H9 (cell line): ENCODE results near the gene ZSCAN5A. TPM values are rescaled to one million over a fixed set of nuclear protein-coding genes. Genes with fewer than 3 reads are reported as not detected.

Experiments
- DNase-seq: peaks from one replicate; pipeline ENCODE4 v3.0.0-alpha.2; 2017
- H2AFZ ChIP-seq: one replicate; pipeline ENCODE4 v1.6.1; 2013; ENCODE audit warnings: mild to moderate bottlenecking, low read length, control low read depth, moderate library complexity
- H2AK5ac ChIP-seq: 2 replicates; pipeline ENCODE4 v1.6.1; 2013; ENCODE audit warnings: low read length, control low read depth, mixed read lengths; ENCODE audit not compliant: insufficient read length
- H2BK120ac ChIP-seq: one replicate; pipeline ENCODE4 v1.6.1; 2013; ENCODE audit warnings: low read depth, mild to moderate bottlenecking, low read length, control low read depth, inconsistent platforms; ENCODE audit not compliant: poor library complexity, severe bottlenecking
- H2BK12ac ChIP-seq: 2 replicates; pipeline ENCODE4 v1.6.1; 2013; ENCODE audit warnings: low read length, control low read depth, mixed read lengths, low read depth; ENCODE audit not compliant: insufficient read length
- H2BK15ac ChIP-seq: 2 replicates; pipeline ENCODE4 v1.6.1; 2013; ENCODE audit warnings: low read depth, low read length, control low read depth
- H2BK20ac ChIP-seq: one replicate; pipeline ENCODE4 v1.6.1; 2013; ENCODE audit warnings: low read depth, mild to moderate bottlenecking, low read length, control low read depth, inconsistent platforms; ENCODE audit not compliant: poor library complexity, severe bottlenecking
- H2BK5ac ChIP-seq: 2 replicates; pipeline ENCODE4 v1.6.1; 2013; ENCODE audit warnings: low read length, control low read depth, mixed read lengths; ENCODE audit not compliant: insufficient read length
- H3K14ac ChIP-seq: 2 replicates; pipeline ENCODE4 v1.6.1; 2013; ENCODE audit warnings: low read length, control low read depth; ENCODE audit not compliant: insufficient read depth
- H3K18ac ChIP-seq: 2 replicates; pipeline ENCODE4 v1.6.1; 2013; ENCODE audit warnings: low read depth, mild to moderate bottlenecking, mixed read lengths, low read length, control low read depth; ENCODE audit not compliant: insufficient read length
- H3K23ac ChIP-seq: 2 replicates; pipeline ENCODE4 v1.6.1; 2013; ENCODE audit warnings: low read length, control low read depth, mixed read lengths, low read depth; ENCODE audit not compliant: insufficient read length
- H3K23me2 ChIP-seq: 2 replicates; pipeline ENCODE4 v1.6.1; 2013; ENCODE audit warnings: low read depth, mild to moderate bottlenecking, mixed read lengths, low read length, control low read depth; ENCODE audit not compliant: insufficient read length, poor library complexity, severe bottlenecking
- H3K27ac ChIP-seq: 2 replicates; pipeline ENCODE4 v1.5.1; 2013; ENCODE audit warnings: low read length, control low read depth, mixed read lengths, low read depth; ENCODE audit not compliant: insufficient read length
- H3K27me3 ChIP-seq: 2 replicates; pipeline ENCODE4 v1.6.1; 2013; ENCODE audit warnings: low read length, control low read depth, inconsistent platforms; ENCODE audit not compliant: insufficient read depth
- H3K4ac ChIP-seq: 2 replicates; pipeline ENCODE4 v1.6.1; 2013; ENCODE audit warnings: low read depth, mild to moderate bottlenecking, control low read depth, inconsistent platforms, low read length, moderate library complexity
- H3K4me1 ChIP-seq: 2 replicates; pipeline ENCODE4 v1.6.1; 2013; ENCODE audit warnings: low read length, control low read depth, inconsistent platforms; ENCODE audit not compliant: insufficient read depth
- H3K4me2 ChIP-seq: 2 replicates; pipeline ENCODE4 v1.6.1; 2013; ENCODE audit warnings: low read length, control low read depth, mixed read lengths; ENCODE audit not compliant: insufficient read length, insufficient read depth
- H3K56ac ChIP-seq: 2 replicates; pipeline ENCODE4 v1.6.1; 2013; ENCODE audit warnings: low read depth, mild to moderate bottlenecking, mixed read lengths, low read length, control low read depth; ENCODE audit not compliant: insufficient read length
- H3K79me1 ChIP-seq: 2 replicates; pipeline ENCODE4 v1.6.1; 2013; ENCODE audit warnings: low read depth, mild to moderate bottlenecking, moderate library complexity, low read length, control low read depth, inconsistent platforms; ENCODE audit not compliant: insufficient read depth, poor library complexity, severe bottlenecking
- H3K79me2 ChIP-seq: 2 replicates; pipeline ENCODE4 v1.6.1; 2013; ENCODE audit warnings: low read length, control low read depth, inconsistent platforms; ENCODE audit not compliant: insufficient read depth
- H3K9ac ChIP-seq: 2 replicates; pipeline ENCODE4 v1.6.1; 2013; ENCODE audit warnings: low read length, control low read depth, mixed read lengths; ENCODE audit not compliant: insufficient read length; ENCODE audit errors: extremely low read depth
- H3K9me3 ChIP-seq: one replicate; pipeline ENCODE4 v1.6.1; 2013; ENCODE audit warnings: low read depth, low read length, inconsistent platforms; ENCODE audit not compliant: control insufficient read depth
- H3T11ph ChIP-seq: one replicate; pipeline ENCODE4 v1.6.1; 2013; ENCODE audit warnings: mild to moderate bottlenecking, low read length, control low read depth, inconsistent platforms
- H4K20me1 ChIP-seq: one replicate; pipeline ENCODE4 v1.6.1; 2013; ENCODE audit not compliant: control insufficient read depth, insufficient read length, insufficient read depth
- H4K5ac ChIP-seq: 2 replicates; pipeline ENCODE4 v1.6.1; 2013; ENCODE audit warnings: low read depth, mild to moderate bottlenecking, mixed read lengths, low read length, control low read depth; ENCODE audit not compliant: insufficient read length
- H4K8ac ChIP-seq: replicated peaks from 2 replicates; pipeline ENCODE4 v1.6.1; 2013; ENCODE audit warnings: low read length, control low read depth, mixed read lengths, low read depth; ENCODE audit not compliant: insufficient read length
- H4K91ac ChIP-seq: 2 replicates; pipeline ENCODE4 v1.6.1; 2013; ENCODE audit warnings: low read depth, mild to moderate bottlenecking, moderate library complexity, mixed read lengths, low read length, control low read depth; ENCODE audit not compliant: insufficient read length
- H3K27ac Mint-ChIP-seq, 3 experiments: 2 replicates in 2 of 3; 3 replicates in 1 of 3; pipeline ENCODE4 v1.8.0; 2020 to 2021; ENCODE audit warnings: mixed read lengths in 3 of 3, mild to moderate bottlenecking in 1 of 3, moderate library complexity in 1 of 3
- H3K27me3 Mint-ChIP-seq: 2 replicates; pipeline ENCODE4 v1.8.0; 2021; ENCODE audit warnings: low read depth, mild to moderate bottlenecking, moderate library complexity, mixed read lengths
- H3K36me3 Mint-ChIP-seq, 3 experiments: 2 replicates in 2 of 3; 3 replicates in 1 of 3; pipeline ENCODE4 v1.8.0; 2020 to 2021; ENCODE audit warnings: low read depth in 3 of 3, mixed read lengths in 3 of 3; ENCODE audit not compliant: insufficient read depth in 1 of 3
- H3K4me1 Mint-ChIP-seq, 2 experiments: 2 replicates each; pipeline ENCODE4 v1.8.0; 2020; ENCODE audit warnings: mixed read lengths in 2 of 2
- H3K4me3 Mint-ChIP-seq, 2 experiments: 2 replicates in 1 of 2; 3 replicates in 1 of 2; pipeline ENCODE4 v1.8.0; 2020 to 2021; ENCODE audit warnings: mild to moderate bottlenecking in 2 of 2, mixed read lengths in 2 of 2, moderate library complexity in 1 of 2
- H3K9me3 Mint-ChIP-seq, 2 experiments: 2 replicates in 1 of 2; 3 replicates in 1 of 2; pipeline ENCODE4 v1.8.0; 2020; ENCODE audit warnings: mild to moderate bottlenecking in 2 of 2, mixed read lengths in 2 of 2, moderate library complexity in 1 of 2
- CTCF ChIP-seq: fragments of 200-600 bp; sonication (generic); conservative IDR thresholded peaks from 3 replicates; pipeline ENCODE4 v1.8.0; 2021; ENCODE audit warnings: antibody characterized with exemption, mild to moderate bottlenecking
- WGBS: extraction: QIAGEN DNeasy Blood & Tissue Kit; methylation state at CpG from one replicate; pipeline ENCODE4 v1.1.7; 2013; ENCODE audit warnings: missing lambda C conversion rate, low lambda C conversion rate, mixed read lengths; ENCODE audit not compliant: insufficient read length; ENCODE audit errors: extremely low coverage; 5-methylcytosine and 5-hydroxymethylcytosine counted together
- total RNA-seq: library from RNA; stranded (reverse); gene quantifications from 2 replicates; pipeline ENCODE4 v1.2.1, GENCODE V29; 2021

ZSCAN5A gene
- total RNA-seq, 1 experiment from 2014 or later = 12.5 TPM

DNA sequence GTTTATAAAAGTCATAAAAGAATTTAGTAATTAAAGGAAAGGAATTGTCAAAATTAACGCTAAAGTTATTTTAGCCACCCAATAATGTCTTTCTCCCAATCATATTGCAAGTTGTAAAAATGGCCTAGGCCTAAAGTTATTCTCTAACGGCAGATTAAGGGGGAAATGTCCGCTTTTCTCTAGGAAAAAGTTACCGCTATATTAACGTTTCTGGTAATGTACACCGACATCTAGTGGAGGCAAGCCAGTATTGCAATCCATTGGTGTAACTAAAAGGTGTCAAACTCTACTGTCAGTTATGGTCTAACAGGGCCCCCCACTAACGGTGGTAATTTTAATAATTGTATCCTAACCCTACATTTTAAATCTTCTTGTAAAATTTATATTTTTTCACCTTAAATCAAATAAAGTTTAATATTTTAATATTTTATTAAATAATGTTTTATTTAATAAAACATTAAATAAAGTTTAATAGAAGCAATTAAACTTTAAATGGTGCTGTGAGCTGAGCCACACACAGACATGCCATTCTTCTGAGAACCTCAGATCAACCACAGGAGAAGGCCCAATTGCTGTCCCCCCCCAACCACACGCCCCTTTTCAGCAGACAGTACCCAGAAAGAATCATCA, 35.9 kb upstream of the ZSCAN5A start:
- Histone ChIP-seq H3K9me3 (no peaks in the 10 kb centered on the region), H3K14ac (no peak overlapping the region), H3K56ac (no peak overlapping the region), H2BK12ac (no peak overlapping the region), H2BK5ac (no peak overlapping the region), H3K23ac (no peak overlapping the region), H3T11ph (no peak overlapping the region), H4K8ac (no peak overlapping the region), H3K18ac (no peak overlapping the region), H4K91ac (no peak overlapping the region), H2AFZ (no peak overlapping the region), H3K4me2 (no peak overlapping the region), H3K27me3 (no peaks in the 10 kb centered on the region), H3K9ac (no peak overlapping the region), H3K4ac (no peak overlapping the region), H2BK15ac (no peak overlapping the region), H2AK5ac (no peak overlapping the region), H2BK20ac (no peak overlapping the region), H2BK120ac (no peak overlapping the region), H3K79me2 (no peaks in the 10 kb centered on the region), H4K20me1 (no peaks in the 10 kb centered on the region), H3K79me1 (no peaks in the 10 kb centered on the region), H3K27ac (no peak overlapping the region), H4K5ac (no peak overlapping the region), H3K23me2 (no peaks in the 10 kb centered on the region), H3K4me1 (no peaks in the 10 kb centered on the region)
- DNase-seq = no peak
- H3K27ac Mint-ChIP-seq = no peak overlapping the region
- H3K4me1 Mint-ChIP-seq = peaks cover 6 to 24% of the 10 kb centered on the region in 2 experiments
- TF ChIP-seq CTCF = peak; percentile 81
- peaks cover 0 to 6% (median 0%) of the 10 kb centered on the region in 3 experiments; a peak in 2 of 7 replicates for H3K36me3 Mint-ChIP-seq
- WGBS = no CpG with 5 or more reads among the region's 8 CpGs
- peaks cover 39 to 68% of the 10 kb centered on the region in 2 experiments for H3K9me3 Mint-ChIP-seq
- no peak overlapping the region for H3K4me3 Mint-ChIP-seq
- peaks cover 6% of the 10 kb centered on the region for H3K27me3 Mint-ChIP-seq
